Measurements from ENCODE around the gene PER1. TPM values are rescaled to one million over a fixed set of nuclear protein-coding genes. Genes with fewer than 3 reads are reported as not detected.

Gene PER1
- total and polyA plus RNA-seq, 7 donors, result 30.5 to 153 (median 67.6) TPM

DNA sequence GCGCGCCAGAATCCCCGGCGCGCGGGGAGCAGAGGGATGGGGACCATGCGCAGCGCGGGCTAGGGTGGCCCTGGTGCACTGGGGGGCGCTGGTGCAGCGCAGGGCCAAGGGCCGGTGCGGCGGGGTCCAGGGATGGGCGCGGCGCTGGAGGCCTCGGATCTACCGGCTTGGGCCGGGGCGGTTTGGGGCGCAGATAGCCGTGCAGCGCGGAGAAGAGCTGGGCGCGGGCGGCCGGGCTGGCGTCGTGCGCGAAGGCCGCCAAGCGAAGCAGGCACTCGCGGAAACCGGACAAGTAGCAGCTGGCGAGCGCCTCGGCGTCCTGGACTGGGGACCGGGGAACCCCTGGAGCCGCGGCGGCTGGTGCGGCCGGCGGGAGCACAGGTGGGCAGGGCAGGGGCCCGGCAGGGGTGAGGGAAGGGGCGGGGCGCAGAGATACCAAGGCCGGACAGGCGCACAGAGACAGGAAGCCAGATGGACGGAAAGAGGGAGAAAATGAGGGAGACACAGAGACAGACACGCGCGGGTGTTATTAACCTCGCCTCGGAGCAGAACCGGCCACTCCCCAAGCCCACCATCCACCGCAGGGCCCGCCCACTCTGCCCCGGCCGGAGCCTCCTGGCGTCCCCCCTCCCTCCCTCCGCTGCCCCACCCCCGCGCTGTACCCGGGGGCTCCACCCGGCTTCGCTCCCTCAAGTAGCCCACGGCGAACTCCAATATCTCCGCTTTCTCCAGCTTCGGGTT, 30.4 kb downstream of the PER1 start:
- Histone ChIP-seq H3K4me3 (peak overlapping the region; percentile 27 to 53 (median 46)), H3K27me3 (peaks cover 12 to 64% (median 54%) of the 10 kb centered on the region in 3 donors), H3K36me3 (no peaks in the 10 kb centered on the region), H3K9me3 (no peaks in the 10 kb centered on the region), H3K4me1 (peaks cover 0 to 83% (median 79%) of the 10 kb centered on the region in 4 donors), H3K27ac (peak overlapping the region in 3 of 4 donors; percentile 4 to 53 (median 50))
- WGBS, 2 donors, result 1% methylated on average over 76 of the region's 76 CpGs
- DNase-seq, result peak; percentile 78
- TF ChIP-seq POLR2A (IDR thresholded peaks at IDR 0.05) (no peak), POLR2AphosphoS5 (IDR thresholded peaks at IDR 0.05) (peak in 1 of 4 donors; percentile 29), EP300 (IDR thresholded peaks at IDR 0.05) (no peak)
- TF ChIP-seq, protein P1, sequence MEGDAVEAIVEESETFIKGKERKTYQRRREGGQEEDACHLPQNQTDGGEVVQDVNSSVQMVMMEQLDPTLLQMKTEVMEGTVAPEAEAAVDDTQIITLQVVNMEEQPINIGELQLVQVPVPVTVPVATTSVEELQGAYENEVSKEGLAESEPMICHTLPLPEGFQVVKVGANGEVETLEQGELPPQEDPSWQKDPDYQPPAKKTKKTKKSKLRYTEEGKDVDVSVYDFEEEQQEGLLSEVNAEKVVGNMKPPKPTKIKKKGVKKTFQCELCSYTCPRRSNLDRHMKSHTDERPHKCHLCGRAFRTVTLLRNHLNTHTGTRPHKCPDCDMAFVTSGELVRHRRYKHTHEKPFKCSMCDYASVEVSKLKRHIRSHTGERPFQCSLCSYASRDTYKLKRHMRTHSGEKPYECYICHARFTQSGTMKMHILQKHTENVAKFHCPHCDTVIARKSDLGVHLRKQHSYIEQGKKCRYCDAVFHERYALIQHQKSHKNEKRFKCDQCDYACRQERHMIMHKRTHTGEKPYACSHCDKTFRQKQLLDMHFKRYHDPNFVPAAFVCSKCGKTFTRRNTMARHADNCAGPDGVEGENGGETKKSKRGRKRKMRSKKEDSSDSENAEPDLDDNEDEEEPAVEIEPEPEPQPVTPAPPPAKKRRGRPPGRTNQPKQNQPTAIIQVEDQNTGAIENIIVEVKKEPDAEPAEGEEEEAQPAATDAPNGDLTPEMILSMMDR (IDR thresholded peaks at IDR 0.05), result peak in 1 of 4 experiments; percentile 27
- intact Hi-C loops (cut with DNase I), result loop anchor here (5.0 kb wide), 1 partner anchor 55 kb away; the partner anchor contains the start of gene TMEM107

DNA sequence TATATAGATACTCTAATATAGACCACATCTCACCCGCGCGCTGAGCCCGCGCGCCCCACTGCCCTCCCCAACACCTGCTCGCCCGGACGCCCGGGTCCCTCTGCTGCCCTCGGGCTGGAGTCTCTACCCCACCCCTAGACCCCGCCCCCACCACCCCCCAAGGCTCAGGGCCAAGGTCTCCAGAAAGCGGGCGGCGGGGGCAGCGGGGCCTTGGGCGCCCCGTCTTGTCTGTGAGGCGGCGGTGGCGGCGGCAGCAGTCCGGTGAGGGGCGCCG, 30.9 kb downstream of the PER1 start:
- Histone ChIP-seq H3K4me1 (peaks cover 0 to 78% (median 75%) of the 10 kb centered on the region in 4 donors), H3K27me3 (peaks cover 12 to 69% (median 59%) of the 10 kb centered on the region in 3 donors), H3K4me3 (peak overlapping the region; percentile 27 to 53 (median 46)), H3K27ac (peak overlapping the region in 2 of 4 donors; percentile 50 to 53), H3K9me3 (no peaks in the 10 kb centered on the region), H3K36me3 (no peaks in the 10 kb centered on the region)
- intact Hi-C loops (cut with DNase I), result loop anchor here (5.0 kb wide), 1 partner anchor 56 kb away; the partner anchor contains the start of gene TMEM107
- no peak for TF ChIP-seq POLR2A (IDR thresholded peaks at IDR 0.05)
- TF ChIP-seq, protein P1 (IDR thresholded peaks at IDR 0.05), result no peak
- TF ChIP-seq EP300 (IDR thresholded peaks at IDR 0.05), result no peak
- TF ChIP-seq POLR2AphosphoS5 (IDR thresholded peaks at IDR 0.05), result no peak
- DNase-seq, result no peak
- 1% methylated on average over 25 of the region's 25 CpGs for WGBS, 2 donors

DNA sequence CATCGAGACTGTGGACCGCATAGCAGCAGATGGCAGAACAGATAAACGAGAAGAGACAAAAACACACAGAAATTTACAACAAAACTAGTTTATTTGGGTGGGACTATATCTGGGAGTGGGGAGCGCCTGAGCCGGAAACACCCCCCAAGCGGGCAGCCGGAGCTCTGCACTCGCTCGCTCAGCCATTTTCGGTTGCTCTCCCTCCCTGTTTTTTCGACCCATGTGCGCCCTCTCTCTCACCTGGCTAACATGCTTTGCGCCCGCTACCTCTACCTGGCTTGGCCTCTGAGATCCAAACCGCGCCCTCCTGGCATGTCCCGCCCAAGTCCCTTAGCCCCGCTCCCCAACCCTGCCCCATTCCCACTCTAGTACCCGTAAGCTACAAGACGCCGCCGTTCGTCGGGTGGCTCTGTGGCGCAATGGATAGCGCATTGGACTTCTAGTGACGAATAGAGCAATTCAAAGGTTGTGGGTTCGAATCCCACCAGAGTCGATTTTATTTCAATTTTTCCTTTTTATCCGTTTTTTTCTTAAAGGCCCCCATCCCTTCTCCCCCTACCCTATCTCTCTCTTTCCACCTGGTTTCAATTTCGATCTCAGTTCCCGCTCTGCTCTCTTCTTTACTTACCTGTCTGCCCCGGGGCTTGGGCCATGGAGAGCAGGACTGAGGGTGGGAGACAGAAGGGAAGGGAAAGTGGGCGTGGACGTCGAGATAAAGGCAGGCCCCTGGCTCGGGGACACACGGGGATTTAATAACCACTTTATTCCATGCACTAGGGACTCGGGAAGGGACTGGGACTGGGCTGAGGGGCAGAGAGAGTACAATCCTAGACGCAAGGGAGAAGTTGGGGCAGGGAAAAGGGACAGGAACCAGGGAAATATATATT, 31.4 kb downstream of the PER1 start:
- intact Hi-C loops (cut with DNase I), result loop anchor here (5.0 kb wide), 1 partner anchor 57 kb away; the partner anchor contains the start of gene TMEM107
- Histone ChIP-seq H3K27me3 (peaks cover 12 to 75% (median 65%) of the 10 kb centered on the region in 3 donors), H3K27ac (peak overlapping the region in 3 of 4 donors; percentile 77 to 87 (median 83)), H3K4me3 (peak overlapping the region; percentile 9 to 53 (median 46)), H3K9me3 (no peaks in the 10 kb centered on the region), H3K4me1 (peaks cover 0 to 75% (median 70%) of the 10 kb centered on the region in 4 donors), H3K36me3 (no peaks in the 10 kb centered on the region)
- DNase-seq, result peak; percentile 78
- TF ChIP-seq POLR2A (IDR thresholded peaks at IDR 0.05) (no peak), EP300 (IDR thresholded peaks at IDR 0.05) (no peak), POLR2AphosphoS5 (IDR thresholded peaks at IDR 0.05) (no peak)
- TF ChIP-seq, protein P1 (IDR thresholded peaks at IDR 0.05), result no peak
- WGBS, 2 donors, result 1% methylated on average over 40 of the region's 40 CpGs

DNA sequence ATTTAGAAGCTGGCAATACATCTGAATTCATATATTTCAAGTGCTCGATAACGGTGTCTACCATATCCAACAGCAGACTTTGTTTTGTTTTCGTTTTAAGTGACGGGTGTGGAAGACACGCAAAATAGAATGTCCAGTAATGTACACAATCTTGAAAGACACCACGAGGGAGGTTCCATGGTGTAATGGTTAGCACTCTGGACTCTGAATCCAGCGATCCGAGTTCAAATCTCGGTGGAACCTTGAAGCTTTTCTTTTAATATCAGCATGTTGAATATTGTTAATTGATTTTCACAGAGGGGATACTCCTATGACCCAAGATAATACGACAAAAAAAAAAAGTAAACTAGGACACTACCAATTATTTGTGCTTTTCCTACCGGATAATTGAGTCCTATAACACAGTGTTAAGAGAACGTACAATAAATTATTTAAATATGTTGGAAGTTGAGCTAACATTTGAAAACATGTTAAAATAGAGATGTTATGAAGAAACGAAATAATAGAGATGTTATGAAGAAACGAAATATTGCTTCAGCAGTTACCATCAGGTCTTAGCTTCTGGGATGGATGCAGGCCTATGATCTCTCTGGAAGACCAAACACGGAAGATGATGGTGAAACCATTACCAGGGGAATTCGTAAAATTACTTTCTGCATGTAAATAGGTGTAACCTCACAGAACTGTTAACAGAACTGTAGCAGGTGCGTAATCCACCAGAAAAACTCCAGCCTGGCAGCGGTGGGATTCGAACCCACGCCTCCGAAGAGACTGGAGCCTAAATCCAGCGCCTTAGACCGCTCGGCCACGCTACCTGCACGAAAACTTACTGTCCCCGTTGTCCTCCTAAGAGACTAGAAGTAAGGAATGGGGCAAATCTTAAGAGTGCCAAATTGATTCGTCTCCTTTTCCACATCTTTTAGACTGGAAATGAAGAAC, 32.4 kb downstream of the PER1 start:
- intact Hi-C loops (cut with DNase I), result loop anchor here (1.0 to 5.0 kb wide), 8 partner anchors 25 to 177 kb away; partner anchors contain the start of genes CTC1, PFAS, SLC25A35 and TMEM107
- WGBS, 2 donors, result 0 to 1% methylated on average over 28 of the region's 28 CpGs
- Histone ChIP-seq H3K4me1 (peaks cover 0 to 66% (median 62%) of the 10 kb centered on the region in 4 donors), H3K27ac (peak overlapping the region; percentile 76 to 87 (median 80)), H3K4me3 (peak overlapping the region; percentile 40 to 59 (median 53)), H3K9me3 (no peaks in the 10 kb centered on the region), H3K27me3 (peaks cover 12 to 78% (median 71%) of the 10 kb centered on the region in 3 donors), H3K36me3 (no peaks in the 10 kb centered on the region)
- TF ChIP-seq, protein P1 (IDR thresholded peaks at IDR 0.05), result no peak
- TF ChIP-seq EP300 (IDR thresholded peaks at IDR 0.05) (no peak), POLR2A (IDR thresholded peaks at IDR 0.05) (no peak), POLR2AphosphoS5 (IDR thresholded peaks at IDR 0.05) (peak in 2 of 4 donors; percentile 32 to 71)
- DNase-seq, result peak; percentile 87

Data from sigmoid colon (tissue), 7 donors.